GM12873 (cell line): ENCODE data around the gene GP1BA.

Experiments
- CTCF ChIP-seq: IDR thresholded peaks from 2 replicates; pipeline ENCODE4 v1.5.1; 2012; ENCODE audit warnings: low read depth, mild to moderate bottlenecking, moderate library complexity, low read length, control low read depth; ENCODE audit not compliant: insufficient read depth; ENCODE audit errors: missing control alignments

GP1BA gene

GRCh38 chr17:4980644-4981216 is 48.7 kb downstream of the GP1BA start:
- TF ChIP-seq CTCF = peak; percentile 80

- no peak for TF ChIP-seq CTCF
Observed at GRCh38 chr17:4982305-4982704, 50.2 kb downstream of the GP1BA start.
